GM19324 (cell line): ENCODE data around the gene BCAS3.

ENCODE experiments used
- ATAC-seq: cut with Tn5 transposase; IDR thresholded peaks from one replicate; pipeline ENCODE4 v1.9.1; 2021; ENCODE audit warnings: mild to moderate bottlenecking, moderate library complexity; ENCODE audit not compliant: unreplicated experiment, low FRiP score

Gene BCAS3

DNA sequence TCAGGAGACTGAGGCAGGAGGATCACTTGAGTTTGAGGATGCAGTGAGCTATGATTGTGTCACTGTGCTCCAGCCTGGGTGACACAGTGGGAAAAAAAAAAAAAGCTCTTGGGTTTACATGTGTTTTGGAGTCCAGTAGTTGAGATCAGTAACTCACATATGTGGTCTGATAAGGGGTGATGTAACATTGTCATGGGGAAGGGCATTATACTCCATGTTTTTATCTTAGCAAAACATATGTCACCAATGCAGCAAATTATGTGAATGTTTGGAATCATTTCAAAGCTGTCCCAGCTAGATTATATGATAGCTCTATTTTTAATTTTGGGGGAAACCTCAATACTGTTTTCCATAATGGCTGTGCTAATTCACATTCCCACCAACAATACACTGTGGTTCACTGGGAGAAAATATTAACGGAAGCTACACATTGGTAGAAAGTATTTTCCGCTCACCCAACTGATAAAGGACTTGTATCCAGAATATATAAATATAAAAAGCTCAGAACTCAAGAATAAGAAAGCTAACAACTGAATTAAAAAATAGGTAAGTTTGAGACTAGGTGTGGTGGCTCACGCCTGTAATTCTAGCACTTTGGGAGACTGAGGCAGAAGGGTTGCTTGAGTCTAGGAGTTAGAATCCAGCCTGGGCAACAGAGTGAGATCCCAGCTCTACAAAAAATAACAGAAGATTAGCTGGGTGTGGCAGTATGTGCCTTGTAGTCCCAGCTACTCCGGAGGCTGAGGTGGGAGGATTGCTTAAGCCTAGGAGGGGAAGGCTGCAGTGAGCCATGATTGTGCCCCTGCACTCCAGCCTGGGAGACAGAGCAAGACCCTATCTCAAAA lies 497.9 kb downstream of the BCAS3 start:
- no peak for ATAC-seq

DNA sequence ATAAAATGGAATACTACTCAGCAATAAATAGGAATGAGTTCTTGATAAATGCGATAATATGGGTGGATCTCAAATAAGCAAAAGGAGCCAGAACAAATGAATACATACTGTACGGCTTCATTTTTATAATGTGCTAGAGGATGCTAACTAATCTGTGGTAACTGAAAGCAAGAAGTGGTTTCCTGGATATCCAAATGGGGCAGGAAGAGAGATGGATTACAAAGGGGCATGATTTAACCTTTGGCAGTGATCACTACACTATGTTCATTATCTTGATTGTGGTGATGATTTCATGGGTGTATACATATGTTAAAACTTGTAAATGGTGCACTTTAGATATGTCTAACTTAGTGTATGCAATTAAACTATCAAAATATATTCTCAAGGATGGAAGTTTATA lies 499.7 kb downstream of the BCAS3 start:
- no peak for ATAC-seq

DNA sequence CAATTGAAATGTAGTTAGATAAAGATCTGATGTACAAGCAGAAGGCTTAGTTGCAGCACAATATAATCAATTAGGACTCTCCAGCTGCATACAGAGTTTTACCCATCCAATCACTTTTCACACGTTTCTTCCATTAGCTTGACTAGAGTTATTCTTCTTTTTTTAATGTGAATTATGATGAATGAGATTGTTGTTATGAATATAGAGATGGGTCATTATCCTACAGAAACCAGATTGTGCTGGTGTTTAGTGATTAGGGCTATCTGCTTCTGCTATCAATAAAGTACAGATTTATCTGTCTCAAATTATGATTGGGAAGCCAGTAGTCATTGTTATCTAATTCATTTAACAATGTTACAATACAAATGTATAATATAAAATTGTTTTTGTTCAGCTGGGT lies 500.6 kb downstream of the BCAS3 start:
- ATAC-seq = no peak

DNA sequence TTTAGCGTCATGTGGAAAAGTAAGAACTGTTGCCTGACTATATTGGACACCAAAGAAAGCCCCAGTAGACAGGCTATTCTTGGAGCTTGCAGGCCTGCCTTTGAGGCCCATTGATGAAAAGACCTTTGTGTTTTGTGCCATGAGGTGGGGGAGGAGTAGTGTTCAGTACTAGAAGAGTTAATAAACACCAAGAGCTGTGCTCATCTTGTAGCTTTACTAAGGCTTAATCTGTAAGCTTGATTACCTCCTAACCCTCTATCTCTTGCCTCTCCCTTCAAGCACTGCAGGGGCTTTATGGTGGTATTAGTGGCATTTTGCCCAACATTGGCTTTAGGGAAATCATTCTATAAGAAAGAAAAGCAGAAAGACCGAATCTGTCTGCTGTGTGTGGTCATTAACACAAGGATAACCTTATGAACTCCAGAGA lies 501.7 kb downstream of the BCAS3 start:
- no peak for ATAC-seq

DNA sequence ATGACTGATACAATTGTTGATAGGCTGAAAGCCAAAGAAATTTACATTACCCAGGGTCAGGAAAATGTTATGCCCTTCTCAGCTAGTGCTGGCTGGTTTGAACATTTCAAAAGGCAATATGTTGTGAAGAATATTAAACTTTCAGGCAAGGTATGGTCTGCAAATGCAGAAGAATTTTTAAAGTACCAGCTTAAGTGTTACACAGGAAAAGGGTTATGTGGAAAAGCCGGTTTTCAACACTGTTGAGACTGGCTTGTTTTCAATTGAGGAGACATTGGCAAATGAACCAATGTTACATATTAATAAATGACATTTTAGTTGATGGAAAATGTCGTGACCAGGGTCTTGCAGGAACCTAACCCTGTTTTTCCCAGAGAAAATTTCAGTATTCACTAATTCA lies 506.1 kb downstream of the BCAS3 start:
- ATAC-seq = no peak

DNA sequence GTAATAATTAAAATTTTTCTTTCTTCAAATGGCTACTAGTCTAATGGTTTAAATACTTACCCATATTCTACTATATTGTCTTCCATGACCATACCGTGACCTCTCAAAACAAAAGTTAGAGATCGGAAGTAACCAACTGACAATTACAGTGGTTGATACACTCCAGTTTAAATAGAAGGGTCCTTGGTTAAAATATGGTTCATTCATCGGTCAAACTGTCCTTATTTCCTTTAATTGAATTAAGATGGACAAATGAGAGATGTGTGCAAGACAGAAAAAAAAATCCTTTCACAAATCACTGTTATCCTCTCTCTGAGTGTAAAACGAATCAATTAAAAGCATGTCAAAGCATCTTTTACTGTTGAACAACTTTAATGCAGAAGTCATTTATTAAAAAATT lies 507.7 kb downstream of the BCAS3 start:
- no peak for ATAC-seq

DNA sequence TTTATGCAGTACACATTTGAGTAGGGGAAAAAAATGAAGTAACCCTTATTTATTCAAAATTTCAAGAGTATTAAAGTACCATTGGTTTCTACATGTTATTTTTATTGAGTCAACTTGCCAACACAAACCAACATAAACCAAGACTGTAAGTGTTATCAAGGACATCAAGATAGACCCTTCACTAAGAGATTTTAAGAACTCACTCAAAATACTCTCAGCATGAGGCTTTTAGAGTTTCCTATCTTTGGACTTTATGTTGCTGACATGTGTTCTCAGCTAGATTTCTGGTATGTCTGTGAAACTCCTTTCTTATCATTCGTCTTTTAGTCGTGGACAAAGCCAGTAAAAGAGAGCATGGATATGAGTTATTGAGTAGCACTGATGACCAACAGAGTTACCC lies 509.4 kb downstream of the BCAS3 start:
- ATAC-seq = no peak

GRCh38 chr17:61188081-61188480 lies 510.4 kb downstream of the BCAS3 start:
- ATAC-seq = no peak

GRCh38 chr17:61189968-61190367 lies 512.3 kb downstream of the BCAS3 start:
- no peak for ATAC-seq

GRCh38 chr17:61196302-61196704 lies 518.7 kb downstream of the BCAS3 start:
- no peak for ATAC-seq

GRCh38 chr17:61196799-61197198 lies 519.1 kb downstream of the BCAS3 start:
- no peak for ATAC-seq

DNA sequence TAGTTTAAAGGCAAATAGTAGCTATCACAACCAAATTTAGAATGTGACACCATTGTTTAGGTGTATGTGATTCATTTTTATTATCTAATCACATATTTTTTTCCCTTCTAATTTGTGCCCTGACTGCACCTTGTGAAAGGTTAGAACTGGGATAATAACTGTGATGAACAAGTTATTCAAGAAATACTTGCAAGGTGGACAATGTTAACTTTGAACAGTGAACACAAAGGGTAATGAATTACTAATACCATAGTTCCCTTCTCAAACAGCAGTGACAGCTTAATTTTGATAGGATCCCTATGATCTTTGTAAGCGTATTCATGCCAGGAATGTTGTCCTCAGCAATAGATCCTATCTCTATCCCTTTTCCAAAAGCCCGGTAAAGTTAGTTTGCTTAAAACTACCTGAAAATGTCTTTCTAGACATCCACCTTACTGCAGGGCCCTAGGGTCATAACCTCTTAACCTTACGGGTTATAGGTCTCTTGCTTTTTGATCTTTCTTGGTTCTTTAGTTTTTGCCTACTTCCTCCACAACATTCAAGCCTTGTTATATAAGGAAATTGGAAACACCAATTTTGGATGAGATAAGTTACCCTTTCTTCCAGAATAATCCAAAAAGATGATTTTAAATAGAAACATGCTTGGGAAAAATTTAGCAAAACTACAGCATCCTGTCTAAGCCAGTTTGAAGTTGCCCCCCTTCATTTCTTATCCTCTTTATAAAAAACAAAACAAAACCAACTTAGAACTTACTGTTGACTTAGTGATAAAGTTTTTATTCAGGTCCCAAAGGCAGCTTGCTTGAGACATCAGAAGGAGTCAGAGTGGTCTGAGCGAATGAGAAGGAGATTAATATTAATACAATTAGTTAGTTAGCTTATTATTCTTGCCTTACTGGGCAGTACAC lies 522.0 kb downstream of the BCAS3 start:
- ATAC-seq = no peak

DNA sequence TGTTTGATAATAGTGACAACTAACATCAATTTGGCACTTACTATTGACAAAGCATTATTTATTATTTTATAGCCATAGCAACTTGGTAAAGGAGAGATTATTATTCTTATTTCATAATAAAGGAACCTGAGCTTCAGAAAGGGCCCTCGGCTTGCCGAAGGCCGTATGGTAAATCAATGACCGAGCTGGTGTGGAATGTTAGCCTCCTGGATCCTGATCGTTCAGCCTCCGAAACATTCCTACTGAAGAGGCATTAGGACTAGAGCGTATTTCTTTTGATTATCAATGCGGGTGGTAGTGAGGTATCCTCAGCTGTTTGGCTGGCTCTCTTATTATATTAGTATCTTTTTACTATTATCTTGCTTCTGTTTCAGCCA lies 522.7 kb downstream of the BCAS3 start:
- ATAC-seq = no peak

DNA sequence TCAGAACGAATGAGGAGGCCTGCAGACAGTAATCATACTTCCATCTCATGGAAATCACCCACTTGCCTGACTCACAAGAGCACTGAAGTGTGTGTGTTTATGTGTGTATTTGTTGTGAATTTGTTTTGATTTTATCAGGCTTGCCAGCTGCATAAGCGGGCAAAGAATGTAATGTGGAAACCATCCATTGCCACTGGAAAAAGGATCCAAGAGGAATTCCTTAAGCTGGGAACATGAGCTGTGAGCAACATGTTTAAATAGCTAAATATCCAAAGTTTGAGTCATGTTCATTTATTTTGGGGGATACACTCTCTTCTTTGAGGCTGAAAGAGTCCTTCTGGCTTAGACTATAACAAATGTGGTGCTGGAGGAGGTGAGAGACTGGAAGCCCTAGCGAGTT lies 523.6 kb downstream of the BCAS3 start:
- ATAC-seq = no peak

- ATAC-seq = no peak
These were observed 524.9 kb downstream of the BCAS3 start for GRCh38 chr17:61202564-61202963.

GRCh38 chr17:61203671-61204131 lies 526.0 kb downstream of the BCAS3 start:
- ATAC-seq = no peak

GRCh38 chr17:61204456-61204855 lies 526.8 kb downstream of the BCAS3 start:
- ATAC-seq = no peak

DNA sequence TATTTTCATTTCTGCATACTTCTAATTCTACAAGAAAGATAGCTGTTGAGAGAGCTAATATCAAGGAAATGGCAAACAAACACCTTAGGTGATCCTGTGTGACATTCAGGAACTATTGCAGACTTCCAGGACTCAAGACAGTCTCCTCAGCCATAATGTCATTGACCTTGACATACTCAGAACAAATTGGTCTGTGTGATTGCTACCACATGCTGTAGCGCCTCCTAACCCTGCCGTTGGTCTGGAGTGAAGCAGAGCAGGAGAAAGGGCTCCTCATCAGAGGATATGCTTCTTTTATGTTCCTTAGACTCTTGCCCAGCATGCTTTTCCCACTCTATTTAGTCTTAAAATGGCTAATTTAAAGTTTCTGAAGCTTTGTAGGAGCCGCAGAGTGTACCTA lies 527.8 kb downstream of the BCAS3 start:
- ATAC-seq = no peak

GRCh38 chr17:61205931-61206330 lies 528.3 kb downstream of the BCAS3 start:
- no peak for ATAC-seq

GRCh38 chr17:61206922-61207321 lies 529.3 kb downstream of the BCAS3 start:
- ATAC-seq = no peak

DNA sequence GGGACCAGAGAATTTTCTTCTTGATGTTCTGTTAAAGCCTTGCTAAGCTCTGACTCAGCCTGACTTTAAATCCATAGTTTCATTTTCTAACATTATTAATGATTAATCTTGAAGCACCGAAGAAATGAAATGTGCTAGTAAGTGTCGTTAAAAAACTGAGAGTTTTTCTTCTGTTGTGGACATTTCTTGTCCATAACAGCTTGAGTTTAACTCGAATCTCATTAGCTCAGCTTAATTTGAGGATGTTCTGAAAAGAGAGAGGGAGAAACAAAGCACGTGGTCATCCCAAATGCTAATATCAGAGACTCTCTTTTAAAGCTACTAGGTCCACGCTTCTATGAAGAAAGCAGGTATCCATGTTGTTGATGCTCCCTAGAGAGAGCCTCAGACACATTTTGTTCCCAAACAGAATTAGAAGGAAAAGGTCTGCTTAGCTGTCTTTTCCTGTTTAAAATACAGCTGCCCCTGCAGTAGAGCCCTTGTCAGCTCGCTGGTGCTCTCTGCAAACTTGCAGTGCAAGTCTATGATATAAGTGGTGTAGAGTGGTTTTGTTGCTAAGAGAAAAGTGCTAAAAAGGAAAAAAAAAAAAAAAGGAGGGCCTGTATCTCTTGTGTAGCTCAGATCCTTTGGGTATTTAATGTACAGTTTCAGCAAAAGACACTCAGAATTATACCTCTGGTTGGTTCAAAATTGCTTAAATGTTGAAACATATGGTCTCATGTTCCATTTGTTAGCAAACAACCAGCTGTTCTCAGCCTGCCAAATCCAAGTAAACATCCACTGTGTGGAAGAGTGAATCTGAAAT lies 530.9 kb downstream of the BCAS3 start:
- no peak for ATAC-seq
